HUES64 (cell line): Measurements from ENCODE around the gene SIGLEC7.

ENCODE experiments used
- H3K27ac ChIP-seq: 2 replicates; pipeline ENCODE4 v1.7.0; 2013; ENCODE audit warnings: low read depth, low read length, inconsistent platforms
- H3K27me3 ChIP-seq: 2 replicates; pipeline ENCODE4 v1.6.1; 2013; ENCODE audit warnings: mild to moderate bottlenecking, low read length; ENCODE audit not compliant: insufficient read depth
- H3K36me3 ChIP-seq: 2 replicates; pipeline ENCODE4 v1.6.1; 2013; ENCODE audit warnings: mild to moderate bottlenecking, low read length; ENCODE audit not compliant: insufficient read depth
- H3K4me1 ChIP-seq: 2 replicates; pipeline ENCODE4 v1.6.1; 2013; ENCODE audit warnings: mild to moderate bottlenecking, low read length, moderate library complexity; ENCODE audit not compliant: insufficient read depth
- H3K4me3 ChIP-seq: 2 replicates; pipeline ENCODE4 v1.5.1; 2013; ENCODE audit warnings: mild to moderate bottlenecking, low read length, moderate library complexity
- H3K9ac ChIP-seq: 2 replicates; pipeline ENCODE4 v1.6.1; 2013; ENCODE audit warnings: mild to moderate bottlenecking, low read depth, low read length
- H3K9me3 ChIP-seq: 2 replicates; pipeline ENCODE4 v1.6.1; 2013; ENCODE audit warnings: low read depth, low read length; ENCODE audit not compliant: insufficient read depth
- WGBS: fragments of 150-250, 120-280 bp; methylation state at CpG from one replicate; pipeline ENCODE4 v1.1.7; 2013; ENCODE audit warnings: missing lambda C conversion rate; 5-methylcytosine and 5-hydroxymethylcytosine counted together

Gene SIGLEC7

GRCh38 chr19:51172223-51172622 is 30.1 kb downstream of the SIGLEC7 start:
- 89% methylated on average over 1 of the region's 2 CpGs for WGBS
- H3K4me3 ChIP-seq: no peak overlapping the region
- no peaks in the 10 kb centered on the region for H3K4me1 ChIP-seq
- H3K9me3 ChIP-seq: no peaks in the 10 kb centered on the region
- H3K36me3 ChIP-seq: no peaks in the 10 kb centered on the region
- H3K27me3 ChIP-seq: peaks cover 9% of the 10 kb centered on the region; the same call in 1 of the 2 replicates
- no peak overlapping the region for H3K9ac ChIP-seq
- no peak overlapping the region for H3K27ac ChIP-seq

GRCh38 chr19:51173681-51174080 is 31.6 kb downstream of the SIGLEC7 start:
- Histone ChIP-seq H3K4me1 (no peaks in the 10 kb centered on the region), H3K27me3 (peaks cover 10% of the 10 kb centered on the region; the same call in 1 of the 2 replicates), H3K27ac (no peak overlapping the region), H3K4me3 (no peak overlapping the region), H3K9me3 (no peaks in the 10 kb centered on the region), H3K36me3 (no peaks in the 10 kb centered on the region), H3K9ac (no peak overlapping the region)
- WGBS: 82% methylated on average over 5 of the region's 5 CpGs

GRCh38 chr19:51179256-51179655 is 37.2 kb downstream of the SIGLEC7 start:
- no peak overlapping the region for H3K4me3 ChIP-seq
- 93% methylated on average over 1 of the region's 1 CpG for WGBS
- no peaks in the 10 kb centered on the region for H3K9me3 ChIP-seq
- peaks cover 2% of the 10 kb centered on the region; the same call in 1 of the 2 replicates for H3K27me3 ChIP-seq
- H3K27ac ChIP-seq: no peak overlapping the region
- no peaks in the 10 kb centered on the region for H3K36me3 ChIP-seq
- no peak overlapping the region for H3K9ac ChIP-seq
- no peaks in the 10 kb centered on the region for H3K4me1 ChIP-seq

- no peak overlapping the region for H3K4me3 ChIP-seq
- H3K9me3 ChIP-seq: no peaks in the 10 kb centered on the region
- H3K27me3 ChIP-seq: peaks cover 2% of the 10 kb centered on the region; the same call in 1 of the 2 replicates
- no peaks in the 10 kb centered on the region for H3K36me3 ChIP-seq
- no peak overlapping the region for H3K27ac ChIP-seq
- H3K4me1 ChIP-seq: no peaks in the 10 kb centered on the region
- WGBS: 96% methylated on average over 39 of the region's 39 CpGs
- no peak overlapping the region for H3K9ac ChIP-seq
Observed at GRCh38 chr19:51181377-51181912, 39.3 kb downstream of the SIGLEC7 start.

- peaks cover 2% of the 10 kb centered on the region; the same call in 1 of the 2 replicates for H3K27me3 ChIP-seq
- H3K36me3 ChIP-seq: no peaks in the 10 kb centered on the region
- no peaks in the 10 kb centered on the region for H3K9me3 ChIP-seq
- no peak overlapping the region for H3K4me3 ChIP-seq
- no peak overlapping the region for H3K9ac ChIP-seq
- WGBS: 94% methylated on average over 31 of the region's 31 CpGs
- H3K27ac ChIP-seq: no peak overlapping the region
- H3K4me1 ChIP-seq: no peaks in the 10 kb centered on the region
Observed at GRCh38 chr19:51181913-51182419, 39.9 kb downstream of the SIGLEC7 start.

GRCh38 chr19:51183629-51184028 is 41.5 kb downstream of the SIGLEC7 start:
- H3K9me3 ChIP-seq: no peaks in the 10 kb centered on the region
- no peak overlapping the region for H3K9ac ChIP-seq
- H3K4me1 ChIP-seq: no peaks in the 10 kb centered on the region
- no peak overlapping the region for H3K27ac ChIP-seq
- H3K27me3 ChIP-seq: no peaks in the 10 kb centered on the region; the same call in 1 of the 2 replicates
- H3K36me3 ChIP-seq: no peaks in the 10 kb centered on the region
- H3K4me3 ChIP-seq: no peak overlapping the region
- WGBS: 91% methylated on average over 8 of the region's 8 CpGs

- no peak overlapping the region for H3K27ac ChIP-seq
- H3K9me3 ChIP-seq: no peaks in the 10 kb centered on the region
- no peaks in the 10 kb centered on the region for H3K36me3 ChIP-seq
- H3K27me3 ChIP-seq: no peaks in the 10 kb centered on the region; the same call in 1 of the 2 replicates
- H3K9ac ChIP-seq: no peak overlapping the region
- H3K4me1 ChIP-seq: no peaks in the 10 kb centered on the region
- 94% methylated on average over 24 of the region's 25 CpGs for WGBS
- H3K4me3 ChIP-seq: no peak overlapping the region
Observed at GRCh38 chr19:51185069-51185867, 43.2 kb downstream of the SIGLEC7 start.

DNA sequence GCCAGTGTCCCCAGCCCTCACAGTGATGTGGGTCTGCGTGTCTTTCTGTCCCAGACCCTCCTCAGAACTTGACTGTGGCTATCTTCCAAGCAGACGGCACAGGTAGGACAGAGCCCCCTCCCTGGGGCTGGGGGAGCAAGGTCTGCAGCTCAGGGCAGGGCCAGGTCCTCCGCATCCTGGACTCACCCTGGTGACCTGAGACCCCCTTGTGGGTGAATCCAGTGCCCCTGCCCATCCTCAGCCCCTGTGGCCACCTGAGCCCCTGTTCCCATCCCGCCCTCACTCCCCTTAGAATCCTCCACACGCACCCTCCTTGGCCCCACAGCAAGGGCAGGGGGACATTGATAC is 43.7 kb downstream of the SIGLEC7 start:
- no peak overlapping the region for H3K27ac ChIP-seq
- no peaks in the 10 kb centered on the region; the same call in 1 of the 2 replicates for H3K27me3 ChIP-seq
- WGBS: 89% methylated on average over 5 of the region's 5 CpGs

DNA sequence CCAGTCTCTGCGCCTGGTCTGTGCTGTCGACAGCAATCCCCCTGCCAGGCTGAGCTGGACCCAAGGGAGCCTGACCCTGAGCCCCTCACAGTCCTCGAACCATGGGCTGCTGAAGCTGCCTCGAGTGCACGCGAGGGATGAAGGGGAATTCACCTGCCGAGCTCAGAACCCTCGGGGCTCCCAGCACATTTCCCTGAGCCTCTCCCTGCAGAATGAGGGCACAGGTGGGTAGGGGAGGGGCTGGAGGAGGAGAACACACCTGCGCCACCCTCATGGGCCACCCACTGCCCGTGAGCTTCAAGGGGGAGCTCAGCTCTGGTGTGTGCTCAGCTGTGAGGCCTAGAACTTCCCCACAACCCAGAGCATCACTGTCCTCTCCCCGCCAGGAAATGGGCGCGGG is 44.2 kb downstream of the SIGLEC7 start:
- H3K4me3 ChIP-seq: no peak overlapping the region
- 78% methylated on average over 13 of the region's 13 CpGs for WGBS
- H3K9ac ChIP-seq: no peak overlapping the region
- H3K36me3 ChIP-seq: no peaks in the 10 kb centered on the region
- no peaks in the 10 kb centered on the region for H3K9me3 ChIP-seq
- H3K27ac ChIP-seq: no peak overlapping the region
- H3K27me3 ChIP-seq: no peaks in the 10 kb centered on the region; the same call in 1 of the 2 replicates
- H3K4me1 ChIP-seq: no peaks in the 10 kb centered on the region

More for the DNA sequence above, 43.7 kb downstream of the SIGLEC7 start:
- Histone ChIP-seq H3K4me1 (no peaks in the 10 kb centered on the region), H3K9ac (no peak overlapping the region), H3K36me3 (no peaks in the 10 kb centered on the region), H3K4me3 (no peak overlapping the region), H3K9me3 (no peaks in the 10 kb centered on the region)

- Histone ChIP-seq H3K36me3 (no peaks in the 10 kb centered on the region), H3K27ac (no peak overlapping the region)
- WGBS: 91% methylated on average over 11 of the region's 11 CpGs
Observed at GRCh38 chr19:51187395-51188226, 45.5 kb downstream of the SIGLEC7 start.

GRCh38 chr19:51188227-51188559 is 46.1 kb downstream of the SIGLEC7 start:
- H3K4me1 ChIP-seq: no peaks in the 10 kb centered on the region
- H3K27me3 ChIP-seq: no peaks in the 10 kb centered on the region; the same call in 1 of the 2 replicates
- no peak overlapping the region for H3K4me3 ChIP-seq
- H3K9ac ChIP-seq: no peak overlapping the region
- WGBS: 83% methylated on average over 2 of the region's 2 CpGs
- H3K9me3 ChIP-seq: no peaks in the 10 kb centered on the region
- H3K27ac ChIP-seq: no peak overlapping the region
- no peaks in the 10 kb centered on the region for H3K36me3 ChIP-seq

More at GRCh38 chr19:51187395-51188226, 45.5 kb downstream of the SIGLEC7 start:
- Histone ChIP-seq H3K9ac (no peak overlapping the region), H3K27me3 (no peaks in the 10 kb centered on the region; the same call in 1 of the 2 replicates), H3K9me3 (no peaks in the 10 kb centered on the region), H3K4me1 (no peaks in the 10 kb centered on the region), H3K4me3 (no peak overlapping the region)
